Body of pancreas (tissue), 4 donors: Measurements from ENCODE around the gene FERMT2.

ENCODE experiments used
- POLR2A ChIP-seq, 3 donors: fragments of 450-650 bp; IDR thresholded peaks; one replicate each; pipeline ENCODE4 v1.6.1; 2016; ENCODE audit warnings: antibody characterized with exemption in 3 of 3, mild to moderate bottlenecking in 2 of 3
- TF ChIP-seq, protein P1 (sequence below), 7 experiments: fragments of 450-650 bp in 4 of 7; fragments of 200-600 bp in 3 of 7; sonication (generic) in 3 of 7; IDR thresholded peaks; one replicate each; pipeline ENCODE4 v1.5.1; 2016 to 2019; ENCODE audit warnings: antibody characterized with exemption in 7 of 7

DNA sequence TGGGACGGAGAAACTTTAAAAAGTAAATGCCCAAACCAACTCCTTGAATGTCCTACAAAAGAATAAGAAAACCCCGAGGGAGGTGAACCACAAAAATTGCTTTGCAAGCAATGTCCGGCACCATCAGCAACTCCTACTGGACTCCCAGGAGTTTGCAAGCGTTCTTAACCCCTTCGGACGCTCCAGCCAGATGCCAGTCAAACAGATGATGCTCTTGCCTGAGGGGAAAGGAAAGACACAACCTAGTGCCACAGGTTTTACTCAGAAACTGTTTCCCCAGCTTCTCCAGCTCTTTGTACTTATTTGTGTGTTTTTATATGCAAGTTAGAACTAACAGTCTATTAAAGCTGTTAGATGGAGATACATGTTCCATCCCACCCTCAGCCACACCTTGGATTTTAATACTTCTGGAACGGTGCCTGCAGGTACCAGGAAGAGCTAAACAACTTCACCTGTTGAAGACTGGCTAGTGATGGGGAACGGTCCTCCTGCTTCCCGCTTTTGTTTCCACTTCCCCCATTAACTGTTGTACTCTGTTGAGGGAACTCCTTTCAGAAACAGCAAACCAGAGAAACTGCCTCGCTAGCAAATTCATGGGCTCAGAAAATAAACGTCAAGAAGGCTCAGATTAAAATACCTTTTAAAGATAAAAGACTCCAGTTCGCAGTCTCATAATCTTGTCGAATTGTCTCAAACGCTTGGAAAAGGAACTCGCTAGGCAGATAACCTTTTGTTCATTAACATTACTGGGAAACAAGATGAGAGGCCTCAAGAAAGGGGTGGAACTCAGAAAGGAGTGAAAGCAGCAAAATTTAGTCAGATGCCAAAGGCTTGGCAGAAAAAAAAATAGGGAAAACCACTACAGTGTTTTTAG is 1.1 kb upstream of the FERMT2 start:
- TF ChIP-seq, protein P1, sequence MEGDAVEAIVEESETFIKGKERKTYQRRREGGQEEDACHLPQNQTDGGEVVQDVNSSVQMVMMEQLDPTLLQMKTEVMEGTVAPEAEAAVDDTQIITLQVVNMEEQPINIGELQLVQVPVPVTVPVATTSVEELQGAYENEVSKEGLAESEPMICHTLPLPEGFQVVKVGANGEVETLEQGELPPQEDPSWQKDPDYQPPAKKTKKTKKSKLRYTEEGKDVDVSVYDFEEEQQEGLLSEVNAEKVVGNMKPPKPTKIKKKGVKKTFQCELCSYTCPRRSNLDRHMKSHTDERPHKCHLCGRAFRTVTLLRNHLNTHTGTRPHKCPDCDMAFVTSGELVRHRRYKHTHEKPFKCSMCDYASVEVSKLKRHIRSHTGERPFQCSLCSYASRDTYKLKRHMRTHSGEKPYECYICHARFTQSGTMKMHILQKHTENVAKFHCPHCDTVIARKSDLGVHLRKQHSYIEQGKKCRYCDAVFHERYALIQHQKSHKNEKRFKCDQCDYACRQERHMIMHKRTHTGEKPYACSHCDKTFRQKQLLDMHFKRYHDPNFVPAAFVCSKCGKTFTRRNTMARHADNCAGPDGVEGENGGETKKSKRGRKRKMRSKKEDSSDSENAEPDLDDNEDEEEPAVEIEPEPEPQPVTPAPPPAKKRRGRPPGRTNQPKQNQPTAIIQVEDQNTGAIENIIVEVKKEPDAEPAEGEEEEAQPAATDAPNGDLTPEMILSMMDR (IDR thresholded peaks at IDR 0.05) = peak in 6 of 7 experiments; percentile 18 to 65 (median 47)
- TF ChIP-seq POLR2A (IDR thresholded peaks at IDR 0.05) = no peak
